NAMALWA (cell line): ENCODE results near the gene MSI2.

Source experiments
- DNase-seq: peaks from one replicate; pipeline ENCODE4 v3.0.0-alpha.2; 2015; ENCODE audit warnings: low spot score

Gene MSI2

GRCh38 chr17:57344261-57344660 is 87.9 kb downstream of the MSI2 start:
- DNase-seq = no peak

- DNase-seq = no peak
Measured at GRCh38 chr17:57349541-57350247, 93.4 kb downstream of the MSI2 start.

- DNase-seq = no peak
Measured at GRCh38 chr17:57350266-57350665, 93.9 kb downstream of the MSI2 start.

- no peak for DNase-seq
Measured at GRCh38 chr17:57352665-57353175, 96.4 kb downstream of the MSI2 start.

GRCh38 chr17:57354673-57355072 is 98.3 kb downstream of the MSI2 start:
- peak; percentile 37 for DNase-seq

GRCh38 chr17:57355090-57355859 is 99.0 kb downstream of the MSI2 start:
- DNase-seq = peak; percentile 59

- DNase-seq = peak; percentile 74
Measured at GRCh38 chr17:57356153-57356718, 99.9 kb downstream of the MSI2 start.

GRCh38 chr17:57356719-57357391 is 100.5 kb downstream of the MSI2 start:
- DNase-seq = peak; percentile 84

- peak; percentile 64 for DNase-seq
Measured at GRCh38 chr17:57357392-57357784, 101.1 kb downstream of the MSI2 start.

- DNase-seq = peak; percentile 15
Measured at GRCh38 chr17:57357830-57358430, 101.6 kb downstream of the MSI2 start.

GRCh38 chr17:57360266-57360665 is 103.9 kb downstream of the MSI2 start:
- no peak for DNase-seq

GRCh38 chr17:57362797-57363556 is 106.7 kb downstream of the MSI2 start:
- no peak for DNase-seq

GRCh38 chr17:57363580-57363979 is 107.3 kb downstream of the MSI2 start:
- no peak for DNase-seq

GRCh38 chr17:57363998-57364643 is 107.8 kb downstream of the MSI2 start:
- DNase-seq = no peak

GRCh38 chr17:57365420-57365819 is 109.1 kb downstream of the MSI2 start:
- no peak for DNase-seq

GRCh38 chr17:57366177-57366557 is 109.8 kb downstream of the MSI2 start:
- no peak for DNase-seq

- DNase-seq = peak; percentile 34
Measured at GRCh38 chr17:57366558-57367351, 110.4 kb downstream of the MSI2 start.

GRCh38 chr17:57368637-57369336 is 112.5 kb downstream of the MSI2 start:
- DNase-seq = no peak

GRCh38 chr17:57369509-57369945 is 113.2 kb downstream of the MSI2 start:
- no peak for DNase-seq
